ENCODE results near the gene PERM1.

Gene PERM1

DNA sequence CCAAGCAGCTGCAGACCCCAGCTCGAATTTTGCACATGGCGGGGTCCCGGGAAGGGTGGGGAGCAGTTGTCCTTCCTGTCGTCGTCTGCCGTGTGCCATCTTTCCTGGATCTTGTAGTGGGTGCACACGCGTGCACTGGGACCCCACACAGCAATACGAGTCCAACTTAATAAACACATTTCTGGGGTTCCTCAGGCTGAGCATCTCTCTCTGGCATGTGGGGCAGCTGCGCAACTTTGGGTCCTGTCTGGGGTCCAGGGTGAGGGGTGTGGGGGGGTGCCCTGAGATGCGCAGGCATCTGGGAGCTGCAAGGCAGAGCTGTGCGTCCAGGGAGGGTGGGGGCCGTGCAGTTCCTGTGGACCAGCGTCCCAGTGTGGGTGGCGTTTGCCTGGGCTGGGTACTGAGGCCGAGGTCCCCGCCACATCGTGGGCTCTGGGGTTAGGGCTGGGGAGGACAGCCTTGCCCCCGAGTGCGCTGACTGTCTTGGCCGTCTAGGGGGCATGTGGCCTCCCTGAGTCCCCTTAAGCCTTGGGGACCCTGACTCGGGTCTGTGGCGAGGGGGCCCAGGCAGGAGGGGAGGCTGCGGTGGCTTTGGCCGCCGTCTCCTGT lies 16.3 kb downstream of the PERM1 start:
- Histone ChIP-seq H3K79me2 (ENCODE audit: insufficient read depth, low read length) (no peaks in the 10 kb centered on the region), H3K4me3 (ENCODE audit: low read length, poor library complexity, severe bottlenecking) (no peak overlapping the region), H3K27me3 (ENCODE audit: insufficient read depth, low read length, poor library complexity, severe bottlenecking) (no peaks in the 10 kb centered on the region), H2AFZ (ENCODE audit: low read length) (no peak overlapping the region), H3K4me2 (ENCODE audit: low read depth, low read length, poor library complexity, severe bottlenecking) (no peak overlapping the region), H3K9ac (ENCODE audit: low read depth, low read length, poor library complexity, severe bottlenecking) (no peak overlapping the region), H3K9me2 (replicated peaks; ENCODE audit: low read depth, low read length) (no peaks in the 10 kb centered on the region), H4K20me1 (ENCODE audit: insufficient read depth, low read length, poor library complexity, severe bottlenecking) (no peaks in the 10 kb centered on the region), H3K36me3 (ENCODE audit: insufficient read depth, low read length) (no peaks in the 10 kb centered on the region), H3K4me1 (ENCODE audit: insufficient read depth, low read length, poor library complexity, severe bottlenecking) (peaks cover 18% of the 10 kb centered on the region), H3K9me3 (ENCODE audit: insufficient read depth, low read depth, low read length) (no peaks in the 10 kb centered on the region), H3F3A (ENCODE audit: low read depth) (no peaks in the 10 kb centered on the region)
- TF ChIP-seq, protein P1, sequence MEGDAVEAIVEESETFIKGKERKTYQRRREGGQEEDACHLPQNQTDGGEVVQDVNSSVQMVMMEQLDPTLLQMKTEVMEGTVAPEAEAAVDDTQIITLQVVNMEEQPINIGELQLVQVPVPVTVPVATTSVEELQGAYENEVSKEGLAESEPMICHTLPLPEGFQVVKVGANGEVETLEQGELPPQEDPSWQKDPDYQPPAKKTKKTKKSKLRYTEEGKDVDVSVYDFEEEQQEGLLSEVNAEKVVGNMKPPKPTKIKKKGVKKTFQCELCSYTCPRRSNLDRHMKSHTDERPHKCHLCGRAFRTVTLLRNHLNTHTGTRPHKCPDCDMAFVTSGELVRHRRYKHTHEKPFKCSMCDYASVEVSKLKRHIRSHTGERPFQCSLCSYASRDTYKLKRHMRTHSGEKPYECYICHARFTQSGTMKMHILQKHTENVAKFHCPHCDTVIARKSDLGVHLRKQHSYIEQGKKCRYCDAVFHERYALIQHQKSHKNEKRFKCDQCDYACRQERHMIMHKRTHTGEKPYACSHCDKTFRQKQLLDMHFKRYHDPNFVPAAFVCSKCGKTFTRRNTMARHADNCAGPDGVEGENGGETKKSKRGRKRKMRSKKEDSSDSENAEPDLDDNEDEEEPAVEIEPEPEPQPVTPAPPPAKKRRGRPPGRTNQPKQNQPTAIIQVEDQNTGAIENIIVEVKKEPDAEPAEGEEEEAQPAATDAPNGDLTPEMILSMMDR (conservative IDR thresholded peaks at IDR 0.05; ENCODE audit: low read length): no peak
- TF ChIP-seq EZH2phosphoT487 (IDR thresholded peaks at IDR 0.05; ENCODE audit: borderline replicate concordance): no peak

DNA sequence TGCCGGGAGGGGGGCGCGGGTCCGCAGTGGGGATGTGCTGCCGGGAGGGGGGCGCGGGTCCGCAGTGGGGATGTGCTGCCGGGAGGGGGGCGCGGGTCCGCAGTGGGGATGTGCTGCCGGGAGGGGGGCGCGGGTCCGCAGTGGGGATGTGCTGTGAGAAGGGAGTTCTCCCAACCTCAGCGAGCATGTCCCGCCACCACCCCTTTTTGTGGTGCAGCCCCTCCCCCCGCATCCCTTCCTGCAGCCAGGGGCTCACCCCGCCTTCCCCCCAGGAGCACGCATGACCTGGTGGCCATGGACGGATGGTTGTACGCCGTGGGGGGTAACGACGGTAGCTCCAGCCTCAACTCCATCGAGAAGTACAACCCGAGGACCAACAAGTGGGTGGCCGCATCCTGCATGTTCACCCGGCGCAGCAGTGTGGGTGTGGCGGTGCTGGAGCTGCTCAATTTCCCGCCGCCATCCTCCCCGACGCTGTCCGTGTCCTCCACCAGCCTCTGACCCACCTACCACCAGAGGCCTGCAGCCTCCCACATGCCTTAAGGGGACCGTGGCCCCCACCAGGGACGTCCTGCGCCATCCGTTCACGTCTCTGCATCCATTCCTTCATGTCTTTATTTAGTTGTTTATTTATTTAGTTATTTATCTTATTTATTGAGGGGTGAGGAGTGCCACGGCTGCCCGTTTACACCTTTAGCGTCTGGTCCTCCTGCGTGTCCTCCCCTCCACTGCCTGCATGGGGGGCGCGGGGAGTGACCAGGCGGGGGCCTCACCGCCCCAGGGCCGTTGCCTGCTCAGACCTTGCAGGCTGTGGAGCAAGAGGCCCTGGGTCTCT lies 17.0 kb downstream of the PERM1 start:
- no peaks in the 10 kb centered on the region for H3K9me2 ChIP-seq (replicated peaks; ENCODE audit: low read depth, low read length)
- TF ChIP-seq, protein P1 (conservative IDR thresholded peaks at IDR 0.05; ENCODE audit: low read length): no peak
- TF ChIP-seq EZH2phosphoT487 (IDR thresholded peaks at IDR 0.05; ENCODE audit: borderline replicate concordance): no peak
- no peaks in the 10 kb centered on the region for H4K20me1 ChIP-seq (ENCODE audit: insufficient read depth, low read length, poor library complexity, severe bottlenecking)
- no peaks in the 10 kb centered on the region for H3K27me3 ChIP-seq (ENCODE audit: insufficient read depth, low read length, poor library complexity, severe bottlenecking)
- H3K9ac ChIP-seq (ENCODE audit: low read depth, low read length, poor library complexity, severe bottlenecking): no peak overlapping the region
- no peaks in the 10 kb centered on the region for H3K9me3 ChIP-seq (ENCODE audit: insufficient read depth, low read depth, low read length)
- no peaks in the 10 kb centered on the region for H3K36me3 ChIP-seq (ENCODE audit: insufficient read depth, low read length)
- H3K4me2 ChIP-seq (ENCODE audit: low read depth, low read length, poor library complexity, severe bottlenecking): no peak overlapping the region
- H3K4me1 ChIP-seq (ENCODE audit: insufficient read depth, low read length, poor library complexity, severe bottlenecking): peaks cover 18% of the 10 kb centered on the region
- no peak overlapping the region for H3K4me3 ChIP-seq (ENCODE audit: low read length, poor library complexity, severe bottlenecking)
- no peaks in the 10 kb centered on the region for H3K79me2 ChIP-seq (ENCODE audit: insufficient read depth, low read length)
- H3F3A ChIP-seq (ENCODE audit: low read depth): no peaks in the 10 kb centered on the region
- no peak overlapping the region for H2AFZ ChIP-seq (ENCODE audit: low read length)

DNA sequence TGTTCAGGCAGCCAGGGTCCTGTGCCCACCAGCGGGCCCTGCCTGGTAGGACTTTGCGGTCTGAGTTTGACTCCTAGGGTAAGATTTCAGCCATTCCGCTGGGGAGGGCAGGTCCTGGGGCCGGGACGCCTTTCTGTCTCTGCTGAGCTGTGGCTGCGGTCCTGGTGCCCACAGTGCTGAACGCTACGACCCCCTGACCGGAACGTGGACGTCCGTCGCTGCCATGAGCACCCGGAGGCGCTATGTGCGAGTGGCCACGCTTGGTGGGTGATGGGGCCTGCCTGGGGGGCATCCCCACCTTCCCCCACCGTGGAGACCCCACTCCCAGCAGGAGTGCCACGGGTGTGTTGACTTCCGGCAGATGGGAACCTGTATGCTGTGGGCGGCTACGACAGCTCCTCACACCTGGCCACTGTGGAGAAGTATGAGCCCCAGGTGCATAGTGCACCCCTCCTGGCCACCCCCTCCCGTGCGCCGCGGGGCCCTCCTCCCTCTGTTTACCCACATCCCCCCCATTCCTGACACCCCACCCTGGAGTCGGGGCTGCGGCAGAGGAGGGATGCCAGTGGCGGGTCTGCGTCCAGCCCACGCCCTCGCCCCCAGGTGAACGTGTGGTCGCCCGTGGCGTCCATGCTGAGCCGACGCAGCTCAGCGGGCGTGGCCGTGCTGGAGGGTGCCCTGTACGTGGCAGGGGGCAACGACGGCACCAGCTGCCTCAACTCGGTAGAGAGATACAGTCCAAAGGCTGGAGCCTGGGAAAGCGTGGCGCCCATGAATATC lies 18.0 kb downstream of the PERM1 start:
- no peak for TF ChIP-seq EZH2phosphoT487 (IDR thresholded peaks at IDR 0.05; ENCODE audit: borderline replicate concordance)
- TF ChIP-seq, protein P1 (conservative IDR thresholded peaks at IDR 0.05; ENCODE audit: low read length): no peak
- peaks cover 18% of the 10 kb centered on the region for H3K4me1 ChIP-seq (ENCODE audit: insufficient read depth, low read length, poor library complexity, severe bottlenecking)
- H2AFZ ChIP-seq (ENCODE audit: low read length): no peak overlapping the region
- no peaks in the 10 kb centered on the region for H3K9me3 ChIP-seq (ENCODE audit: insufficient read depth, low read depth, low read length)
- no peak overlapping the region for H3K4me2 ChIP-seq (ENCODE audit: low read depth, low read length, poor library complexity, severe bottlenecking)
- no peaks in the 10 kb centered on the region for H3K36me3 ChIP-seq (ENCODE audit: insufficient read depth, low read length)
- no peaks in the 10 kb centered on the region for H3K27me3 ChIP-seq (ENCODE audit: insufficient read depth, low read length, poor library complexity, severe bottlenecking)
- no peak overlapping the region for H3K9ac ChIP-seq (ENCODE audit: low read depth, low read length, poor library complexity, severe bottlenecking)
- no peaks in the 10 kb centered on the region for H3K9me2 ChIP-seq (replicated peaks; ENCODE audit: low read depth, low read length)
- H3F3A ChIP-seq (ENCODE audit: low read depth): no peaks in the 10 kb centered on the region
- peaks cover under 1% of the 10 kb centered on the region for H4K20me1 ChIP-seq (ENCODE audit: insufficient read depth, low read length, poor library complexity, severe bottlenecking)
- peaks cover 1% of the 10 kb centered on the region for H3K79me2 ChIP-seq (ENCODE audit: insufficient read depth, low read length)
- H3K4me3 ChIP-seq (ENCODE audit: low read length, poor library complexity, severe bottlenecking): no peak overlapping the region

Measured in Loucy (cell line).